Thyroid gland (tissue), 4 donors: ENCODE data around the gene APP. TPM values are rescaled to one million over a fixed set of nuclear protein-coding genes. Genes with fewer than 3 reads are reported as not detected.

Experiments
- DNase-seq, 2 donors: peaks; one replicate each; pipeline ENCODE4 v3.0.0-alpha.2; 2019
- H3K27ac ChIP-seq, 3 donors: fragments of 200-600 bp; sonication (generic); 1 replicate in 2 of 3; 2 replicates in 1 of 3; pipeline ENCODE4 v1.5.1; 2016 to 2019; ENCODE audit warnings: mild to moderate bottlenecking in 1 of 3, moderate library complexity in 1 of 3
- H3K27me3 ChIP-seq: fragments of 200-600 bp; sonication (generic); one replicate; pipeline ENCODE4 v1.5.1; 2019
- H3K36me3 ChIP-seq, 2 donors: fragments of 200-600 bp; sonication (generic); one replicate each; pipeline ENCODE4 v1.5.1; 2016 to 2019
- H3K4me1 ChIP-seq, 2 donors: fragments of 200-600 bp; sonication (generic); one replicate each; pipeline ENCODE4 v1.5.1; 2017 to 2019
- H3K4me3 ChIP-seq, 3 donors: fragments of 200-600 bp; sonication (generic); replicated peaks in 1 of 3; 1 replicate in 2 of 3; 2 replicates in 1 of 3; pipeline ENCODE4 v1.5.1; 2016; ENCODE audit warnings: mild to moderate bottlenecking in 1 of 3
- H3K9me3 ChIP-seq: fragments of 200-600 bp; sonication (generic); one replicate; pipeline ENCODE4 v1.5.1; 2017
- CTCF ChIP-seq, 6 experiments: fragments of 200-600 bp in 3 of 6; fragments of 450-650 bp in 3 of 6; sonication (generic) in 3 of 6; IDR thresholded peaks; one replicate each; pipeline ENCODE4 v1.5.1; 2016 to 2019; ENCODE audit warnings: antibody characterized with exemption in 6 of 6, mild to moderate bottlenecking in 2 of 6, inconsistent platforms in 1 of 6, moderate library complexity in 1 of 6
- POLR2A ChIP-seq, 2 donors: fragments of 450-650 bp; IDR thresholded peaks; one replicate each; pipeline ENCODE4 v1.6.1; 2017; ENCODE audit warnings: antibody characterized with exemption in 2 of 2, mild to moderate bottlenecking in 2 of 2, moderate library complexity in 1 of 2
- WGBS, 2 donors: methylation state at CpG; one replicate each; pipeline ENCODE4 v1.1.5; 2017; 5-methylcytosine and 5-hydroxymethylcytosine counted together
- intact Hi-C: fragments of 100-400 bp; cut with DNase I; formaldehyde crosslinking; loops from one replicate; pipeline ENCODE4 v1.15.1; 2023
- total RNA-seq, 4 donors: library from RNA; depleted of rRNA; stranded (reverse); fragments of >200 nt; gene quantifications; one replicate each; pipeline ENCODE4 v1.2.3, GENCODE V29; 2016

Gene APP
- total RNA-seq, 4 donors from 2014 or later, result 513 to 716 (median 676) TPM

- 100% methylated on average over 1 of the region's 1 CpG for WGBS, 2 donors
- Histone ChIP-seq H3K4me3 (no peak overlapping the region), H3K4me1 (no peaks in the 10 kb centered on the region), H3K9me3 (no peaks in the 10 kb centered on the region), H3K36me3 (no peaks in the 10 kb centered on the region), H3K27me3 (no peaks in the 10 kb centered on the region), H3K27ac (no peak overlapping the region)
- no peak for DNase-seq
- TF ChIP-seq CTCF (IDR thresholded peaks at IDR 0.05) (no peak), POLR2A (IDR thresholded peaks at IDR 0.05) (no peak)
- intact Hi-C loops, result no loop called here
These were observed 303.5 kb downstream of the APP start for GRCh38 chr21:25867061-25867460.

GRCh38 chr21:25863747-25864146, 306.8 kb downstream of the APP start:
- Histone ChIP-seq H3K36me3 (no peaks in the 10 kb centered on the region), H3K4me1 (no peaks in the 10 kb centered on the region), H3K27ac (no peak overlapping the region), H3K9me3 (no peaks in the 10 kb centered on the region), H3K4me3 (no peak overlapping the region), H3K27me3 (no peaks in the 10 kb centered on the region)
- intact Hi-C loops, result no loop called here
- no peak for TF ChIP-seq POLR2A (IDR thresholded peaks at IDR 0.05)
- no peak for TF ChIP-seq CTCF (IDR thresholded peaks at IDR 0.05)
- 81 to 83% methylated on average over 4 of the region's 4 CpGs for WGBS, 2 donors
- DNase-seq, result no peak

- no peak for DNase-seq
- H3K27ac ChIP-seq, result no peak overlapping the region
- no peaks in the 10 kb centered on the region for H3K27me3 ChIP-seq
- intact Hi-C loops, result no loop called here
- H3K9me3 ChIP-seq, result no peaks in the 10 kb centered on the region
- no peaks in the 10 kb centered on the region for H3K36me3 ChIP-seq
- H3K4me1 ChIP-seq, result no peaks in the 10 kb centered on the region
- WGBS, 2 donors, result 55 to 65% methylated on average over 1 of the region's 1 CpG
- TF ChIP-seq POLR2A (IDR thresholded peaks at IDR 0.05) (no peak), CTCF (IDR thresholded peaks at IDR 0.05) (no peak)
- H3K4me3 ChIP-seq, result no peak overlapping the region
These were observed 307.5 kb downstream of the APP start for GRCh38 chr21:25863031-25863430.

GRCh38 chr21:25862596-25862995, 308.0 kb downstream of the APP start:
- intact Hi-C loops, result no loop called here
- H3K27me3 ChIP-seq, result no peaks in the 10 kb centered on the region
- 52 to 54% methylated on average over 1 of the region's 1 CpG for WGBS, 2 donors

GRCh38 chr21:25862112-25862511, 308.5 kb downstream of the APP start:
- Histone ChIP-seq H3K4me3 (no peak overlapping the region), H3K27ac (no peak overlapping the region), H3K27me3 (no peaks in the 10 kb centered on the region), H3K36me3 (no peaks in the 10 kb centered on the region), H3K4me1 (no peaks in the 10 kb centered on the region), H3K9me3 (no peaks in the 10 kb centered on the region)
- TF ChIP-seq POLR2A (IDR thresholded peaks at IDR 0.05) (no peak), CTCF (IDR thresholded peaks at IDR 0.05) (no peak)
- WGBS, 2 donors, result 93 to 95% methylated on average over 3 of the region's 3 CpGs
- no peak for DNase-seq
- intact Hi-C loops, result no loop called here

More at GRCh38 chr21:25862596-25862995, 308.0 kb downstream of the APP start:
- no peaks in the 10 kb centered on the region for H3K4me1 ChIP-seq
- no peak for TF ChIP-seq POLR2A (IDR thresholded peaks at IDR 0.05)
- peak; percentile 37 to 64 (median 50) for TF ChIP-seq CTCF (IDR thresholded peaks at IDR 0.05)
- no peak overlapping the region for H3K27ac ChIP-seq
- no peak for DNase-seq
- no peak overlapping the region for H3K4me3 ChIP-seq
- H3K36me3 ChIP-seq, result no peaks in the 10 kb centered on the region
- H3K9me3 ChIP-seq, result no peaks in the 10 kb centered on the region
